ENCODE measurements around the gene PTPRD.

Gene PTPRD

DNA sequence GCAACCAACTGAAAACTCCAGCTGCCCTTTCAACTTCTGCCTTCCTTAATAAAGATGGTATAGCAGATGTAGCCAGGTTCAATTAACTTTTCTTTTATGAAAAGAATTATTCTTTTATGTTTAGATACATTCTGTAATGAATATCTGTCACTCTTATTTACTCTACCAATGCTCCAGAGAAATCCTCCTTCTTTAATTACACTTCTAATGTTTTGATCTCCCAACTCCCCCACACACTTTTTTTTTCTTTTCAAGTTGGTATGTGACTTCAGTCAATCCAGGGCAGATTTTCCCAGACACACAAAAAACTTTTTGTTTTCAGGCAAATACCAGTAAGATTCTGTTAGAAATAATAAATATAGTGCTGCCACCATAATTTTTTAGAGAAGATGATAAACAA, 1813.2 kb downstream of the PTPRD start:
- no peak for DNase-seq

DNA sequence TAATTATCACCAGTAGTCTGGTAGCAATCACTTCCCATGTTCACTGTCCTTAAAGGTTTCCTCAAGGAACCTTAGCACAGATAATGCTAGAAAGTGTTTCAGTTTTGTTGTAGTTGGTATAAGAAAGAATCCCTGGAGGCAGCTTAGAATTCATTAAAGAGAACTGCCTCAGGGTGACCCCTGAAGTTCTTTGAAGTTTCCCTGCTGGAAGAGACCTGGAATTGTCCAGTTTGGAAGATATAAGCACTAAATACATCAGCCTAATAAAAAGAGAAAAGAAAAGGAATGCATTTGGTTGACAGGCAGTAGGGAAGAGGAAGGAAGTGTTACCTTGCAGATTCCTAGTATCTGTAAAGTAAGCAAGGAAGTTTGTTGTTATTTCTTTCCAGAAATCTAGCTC, 1813.6 kb downstream of the PTPRD start:
- no peak for DNase-seq

DNA sequence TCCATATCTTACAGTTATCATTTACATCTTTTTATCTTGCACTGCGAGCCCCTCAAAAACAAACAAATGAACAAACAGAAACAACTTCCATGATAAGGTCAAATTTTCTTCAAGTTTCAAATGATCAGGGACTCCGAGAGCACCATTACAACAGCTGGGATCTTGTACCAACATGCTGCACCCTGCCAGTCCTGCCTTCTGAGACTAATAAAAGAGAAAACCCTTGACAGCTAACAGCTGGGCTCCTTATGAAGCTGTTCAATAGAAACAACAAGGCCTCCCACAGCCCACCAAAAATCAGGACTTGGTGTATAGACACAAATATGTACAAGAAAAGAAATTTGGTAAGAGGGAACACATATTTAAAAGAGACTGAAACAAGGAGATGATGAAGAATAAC, 1828.0 kb downstream of the PTPRD start:
- no peak for DNase-seq

DNA sequence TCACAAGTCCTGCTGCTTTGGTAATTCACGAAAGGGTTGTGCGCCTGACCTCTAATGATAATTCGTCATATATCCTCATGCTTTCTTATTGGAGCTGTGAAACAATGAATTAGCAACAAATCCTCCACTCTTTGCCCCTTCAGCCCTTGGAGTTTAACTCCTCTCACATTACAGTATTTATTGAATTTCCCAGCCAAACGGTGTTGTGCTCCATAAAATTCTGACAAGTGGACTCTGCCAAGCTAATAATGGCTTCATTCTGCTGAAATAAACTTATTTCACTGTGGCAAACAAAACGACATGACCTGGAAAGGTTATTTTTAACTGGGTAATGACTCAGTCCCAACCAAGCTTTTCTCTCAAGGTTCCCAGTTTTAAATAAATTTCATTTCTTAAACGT, 1828.9 kb downstream of the PTPRD start:
- no peak for DNase-seq

DNA sequence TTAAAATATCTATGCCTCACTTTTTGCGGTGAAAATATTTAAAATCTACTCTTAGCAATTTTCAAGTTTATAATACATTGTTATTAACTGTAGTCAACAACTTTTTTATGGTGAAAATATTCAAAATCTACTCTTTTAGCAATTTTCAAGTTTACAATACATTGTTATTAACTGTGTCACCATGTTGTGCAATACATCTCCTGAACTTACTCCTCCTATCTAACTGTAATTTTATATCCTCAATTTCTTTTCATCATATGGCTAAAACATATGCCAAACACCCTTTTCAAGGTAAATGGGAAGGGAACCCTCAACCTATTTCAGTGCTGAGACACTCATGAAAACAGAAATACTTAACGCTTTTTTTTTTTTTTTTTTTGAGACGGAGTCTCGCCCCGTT, 1830.6 kb downstream of the PTPRD start:
- no peak for DNase-seq

DNA sequence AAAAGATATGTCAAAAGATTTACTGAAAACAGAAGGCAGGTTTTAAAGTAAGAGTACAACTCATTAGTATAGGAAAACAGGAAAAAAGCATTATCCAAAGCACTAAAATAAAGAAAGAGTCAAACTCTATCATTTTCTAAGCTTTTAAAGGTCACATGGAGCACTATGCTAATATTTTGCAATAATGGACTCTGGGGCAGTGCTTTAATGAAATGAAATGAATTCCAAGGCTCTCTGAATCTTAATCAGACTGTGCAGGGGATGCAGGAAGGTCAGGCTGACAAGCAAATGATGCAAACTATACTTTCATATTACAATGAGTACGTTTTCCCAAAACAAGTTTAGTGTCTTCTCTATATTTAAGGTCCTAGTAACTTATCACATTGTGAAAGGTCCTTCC, 1831.3 kb downstream of the PTPRD start:
- DNase-seq: no peak

DNA sequence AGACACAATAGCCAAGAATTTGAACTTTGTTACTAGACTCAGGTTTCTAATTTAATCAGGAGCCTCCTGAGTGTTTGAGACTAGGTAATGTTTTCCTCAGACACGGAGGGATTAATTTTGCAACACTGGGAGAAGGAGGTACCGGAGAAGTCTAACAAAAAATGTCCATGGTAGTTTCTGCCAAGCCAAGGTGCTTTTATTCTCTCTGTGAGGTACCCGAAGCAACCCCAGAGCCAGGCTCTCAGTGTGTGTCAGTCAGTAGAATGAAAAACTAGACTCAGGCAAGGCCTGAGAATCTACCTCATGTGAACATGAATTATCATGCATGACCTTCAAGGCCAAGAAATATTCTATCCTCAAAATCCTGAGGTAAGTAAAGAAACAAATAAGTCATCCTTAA, 1832.4 kb downstream of the PTPRD start:
- DNase-seq: no peak

DNA sequence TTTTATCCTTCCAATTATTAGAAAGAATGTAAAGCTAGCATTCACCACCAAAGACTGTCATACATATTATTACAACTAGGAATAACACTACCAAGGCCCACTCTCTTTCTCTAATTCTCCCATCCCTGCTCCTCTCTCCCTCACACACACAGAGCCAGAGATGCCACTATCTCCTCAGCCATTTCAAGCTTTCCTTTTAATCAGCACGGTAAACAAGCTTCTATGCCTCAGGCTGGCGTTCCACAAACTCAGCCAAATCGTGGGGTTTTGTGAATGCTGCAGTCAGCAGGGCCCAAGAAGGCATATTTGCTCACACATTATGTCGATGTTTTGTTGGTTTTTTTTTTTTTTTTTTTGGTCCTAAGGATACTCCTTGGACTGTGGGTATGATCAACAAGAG, 1833.3 kb downstream of the PTPRD start:
- no peak for DNase-seq

DNA sequence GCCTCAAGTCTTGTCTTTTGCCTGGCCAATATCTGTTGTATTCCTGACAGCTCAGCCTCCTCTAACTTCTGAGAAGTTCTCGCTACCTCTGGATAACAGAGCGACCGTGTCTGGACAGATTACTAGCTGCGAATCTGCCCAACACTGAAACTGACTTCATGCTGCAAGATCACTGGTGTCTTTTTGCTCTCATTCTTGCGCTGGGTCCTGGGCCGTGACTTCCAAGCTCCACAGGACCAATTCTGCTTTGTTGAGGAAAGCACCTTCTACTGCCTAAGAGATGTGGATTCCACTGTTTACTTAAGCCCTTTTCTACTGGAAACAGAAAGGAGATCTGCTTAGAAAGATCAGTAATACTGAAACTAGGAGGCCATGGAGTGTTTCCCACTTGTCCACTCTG, 1834.4 kb downstream of the PTPRD start:
- DNase-seq: no peak

GRCh38 chr9:8772302-8772701, 1840.5 kb downstream of the PTPRD start:
- no peak for DNase-seq

DNA sequence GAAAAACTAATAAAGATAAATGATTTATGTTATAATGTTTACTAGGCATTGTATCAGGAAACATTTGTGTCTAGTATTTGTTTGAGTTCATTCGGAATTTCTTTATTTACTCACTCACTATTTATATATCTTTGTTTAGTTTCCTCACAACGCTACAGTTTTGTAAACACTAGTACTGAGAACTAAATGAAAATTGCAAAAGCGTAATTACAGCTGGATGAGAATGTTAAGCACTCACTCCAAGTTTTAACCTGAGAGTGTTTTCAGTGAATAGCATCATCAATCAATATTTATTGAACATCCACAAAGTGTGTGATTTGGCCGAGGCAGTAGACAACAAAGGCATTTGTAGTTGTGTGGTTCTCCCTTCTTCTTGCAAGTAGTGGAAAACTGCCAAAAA, 1843.6 kb downstream of the PTPRD start:
- DNase-seq: no peak

GRCh38 chr9:8766096-8766495, 1846.7 kb downstream of the PTPRD start:
- no peak for DNase-seq

DNA sequence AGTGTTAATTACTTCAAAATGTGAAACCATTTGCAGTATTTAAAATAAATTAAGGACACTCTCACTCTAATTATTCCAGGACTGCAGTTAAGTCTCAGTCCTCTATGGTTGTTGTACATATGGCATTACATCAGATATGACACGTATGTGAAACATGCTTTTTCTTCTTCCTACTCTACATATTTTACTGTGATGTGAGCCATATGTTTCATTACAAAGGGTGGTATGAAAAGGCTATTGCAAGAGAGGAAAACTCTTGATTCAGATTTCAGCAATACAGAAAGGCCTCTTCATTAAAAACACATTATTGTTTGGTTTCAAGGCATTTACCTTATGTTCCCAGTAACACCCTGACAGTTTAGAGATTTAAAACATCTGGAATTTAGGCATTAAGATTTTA, 1848.8 kb downstream of the PTPRD start:
- DNase-seq: no peak

GRCh38 chr9:8762479-8763085, 1850.2 kb downstream of the PTPRD start:
- no peak for DNase-seq

- no peak for DNase-seq
Observed at GRCh38 chr9:8760000-8760767, 1852.6 kb downstream of the PTPRD start.

DNA sequence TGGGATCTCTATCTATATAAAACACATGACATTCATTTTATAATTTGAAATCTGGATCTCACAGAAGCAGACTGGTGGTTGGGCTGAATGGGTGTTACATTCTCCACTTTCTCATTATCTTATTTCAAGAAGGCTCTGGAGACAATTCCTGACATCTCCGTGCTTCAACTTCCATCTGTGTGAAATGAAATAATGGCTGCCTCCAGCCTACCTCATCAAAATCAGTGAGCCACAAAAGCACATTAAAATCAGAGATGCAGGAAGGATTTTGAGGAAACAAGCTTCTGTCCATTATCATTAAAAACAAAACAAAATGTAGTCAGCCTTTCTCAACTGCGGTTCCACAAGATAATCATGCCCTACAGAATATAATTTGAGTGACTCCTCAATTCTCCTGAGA, 1854.9 kb downstream of the PTPRD start:
- DNase-seq: no peak

DNA sequence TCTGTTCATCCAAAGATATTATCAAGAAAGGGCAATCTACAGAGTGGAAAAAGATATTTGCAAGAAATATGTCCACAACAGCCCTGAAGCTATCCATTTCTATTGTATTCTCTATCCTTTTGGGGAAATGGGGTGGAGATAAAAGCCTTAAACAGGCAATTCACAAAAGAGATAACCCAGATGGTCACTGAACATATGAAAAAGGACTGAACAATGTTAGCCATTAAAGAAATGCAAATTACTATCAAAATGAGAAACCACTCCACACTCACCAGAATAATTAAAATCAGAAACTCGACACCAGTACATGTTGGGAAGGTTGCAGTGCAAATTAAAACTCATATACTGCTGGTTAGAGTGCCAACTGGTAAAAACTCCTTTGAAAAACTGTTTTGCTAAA, 1858.1 kb downstream of the PTPRD start:
- DNase-seq: no peak

- no peak for DNase-seq
Observed at GRCh38 chr9:8751406-8751930, 1861.3 kb downstream of the PTPRD start.

GRCh38 chr9:8750639-8751051, 1862.2 kb downstream of the PTPRD start:
- DNase-seq: no peak

GRCh38 chr9:8745347-8745746, 1867.5 kb downstream of the PTPRD start:
- DNase-seq: no peak

GRCh38 chr9:8738945-8739344, 1873.9 kb downstream of the PTPRD start:
- DNase-seq: no peak

GRCh38 chr9:8736805-8737204, 1876.0 kb downstream of the PTPRD start:
- no peak for DNase-seq

DNA sequence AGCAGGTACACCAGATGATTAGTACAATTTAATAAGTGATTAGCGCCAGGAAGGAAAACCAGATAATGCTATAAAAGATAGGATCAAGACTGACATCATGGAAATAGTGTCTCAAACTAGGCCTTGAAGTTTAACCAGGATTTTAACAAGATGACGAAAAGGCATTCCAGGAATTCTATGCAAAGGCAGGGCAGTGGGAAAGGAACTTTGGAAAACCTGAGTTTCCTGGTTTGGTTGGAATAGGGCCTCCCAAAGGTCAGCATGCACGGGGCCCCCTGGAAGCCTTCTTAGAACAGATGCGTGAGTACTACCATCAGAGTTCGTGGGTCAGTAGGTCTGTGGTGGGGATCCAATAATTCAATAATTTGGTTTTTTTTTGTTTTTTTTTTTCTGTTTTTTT, 1878.0 kb downstream of the PTPRD start:
- DNase-seq: no peak

DNA sequence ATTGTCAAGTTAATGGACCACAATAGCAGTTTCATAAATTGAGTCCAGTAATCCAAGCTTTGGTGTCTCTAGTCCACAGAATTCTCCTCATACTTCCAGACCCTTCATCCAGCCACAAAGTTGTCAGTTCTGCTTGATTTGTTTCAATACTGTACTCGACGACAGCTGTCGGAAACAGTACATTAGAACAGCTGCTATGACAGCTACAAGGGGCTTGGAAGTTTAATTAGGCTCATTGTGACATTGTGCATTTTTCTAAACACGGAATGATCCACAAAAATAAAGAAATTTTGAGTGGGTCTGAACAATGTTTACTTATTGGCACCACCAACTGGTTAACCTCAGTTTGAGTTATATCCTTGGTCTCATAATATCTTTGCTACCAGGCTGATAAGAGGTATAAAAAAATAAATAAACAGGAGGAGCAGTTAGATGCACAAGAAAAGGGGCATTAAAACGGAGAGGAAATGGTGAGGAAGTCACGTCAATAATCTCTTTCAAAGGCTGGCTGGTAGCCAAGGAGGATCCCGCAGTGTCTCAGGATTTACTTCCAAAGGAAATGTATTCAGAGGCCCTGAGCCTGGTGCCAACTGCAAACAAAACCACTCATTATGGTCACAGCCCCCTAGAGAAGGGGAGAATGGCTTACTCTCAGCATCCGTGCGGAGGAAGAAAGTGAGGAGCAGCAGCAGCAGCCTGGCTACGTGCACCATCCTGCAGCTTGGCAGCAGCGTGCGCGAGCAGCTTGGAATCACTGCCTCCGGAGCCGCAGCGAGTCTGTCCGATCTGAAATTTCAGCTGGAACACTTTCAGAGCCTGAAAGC, 1879.5 kb downstream of the PTPRD start:
- no peak for DNase-seq

All from CD4-positive, alpha-beta T cell treated with Interferon alpha-2 for 1 hour (primary cell).